Keratinocyte (primary cell): ENCODE results near the gene VAMP5.

ENCODE experiments used
- EZH2 ChIP-seq: IDR thresholded peaks from one replicate; pipeline ENCODE4 v1.6.1; 2012; ENCODE audit warnings: inconsistent platforms, mild to moderate bottlenecking, low read length, moderate library complexity
- TF ChIP-seq, protein P1 (sequence below), 3 experiments: IDR thresholded peaks in 1 of 3; conservative IDR thresholded peaks in 1 of 3; optimal IDR thresholded peaks in 1 of 3; 2 replicates in 2 of 3; 3 replicates in 1 of 3; pipeline versions ENCODE3 to v1.5.1; 2011; ENCODE audit warnings: low read length in 3 of 3, mild to moderate bottlenecking in 3 of 3, moderate library complexity in 2 of 3, control low read depth in 1 of 3, inconsistent platforms in 1 of 3; ENCODE audit not compliant: insufficient read depth in 2 of 3; ENCODE audit errors: extremely low read depth in 1 of 3

GRCh38 chr2:85606116-85606455, 21.9 kb downstream of the VAMP5 start:
- TF ChIP-seq, protein P1, sequence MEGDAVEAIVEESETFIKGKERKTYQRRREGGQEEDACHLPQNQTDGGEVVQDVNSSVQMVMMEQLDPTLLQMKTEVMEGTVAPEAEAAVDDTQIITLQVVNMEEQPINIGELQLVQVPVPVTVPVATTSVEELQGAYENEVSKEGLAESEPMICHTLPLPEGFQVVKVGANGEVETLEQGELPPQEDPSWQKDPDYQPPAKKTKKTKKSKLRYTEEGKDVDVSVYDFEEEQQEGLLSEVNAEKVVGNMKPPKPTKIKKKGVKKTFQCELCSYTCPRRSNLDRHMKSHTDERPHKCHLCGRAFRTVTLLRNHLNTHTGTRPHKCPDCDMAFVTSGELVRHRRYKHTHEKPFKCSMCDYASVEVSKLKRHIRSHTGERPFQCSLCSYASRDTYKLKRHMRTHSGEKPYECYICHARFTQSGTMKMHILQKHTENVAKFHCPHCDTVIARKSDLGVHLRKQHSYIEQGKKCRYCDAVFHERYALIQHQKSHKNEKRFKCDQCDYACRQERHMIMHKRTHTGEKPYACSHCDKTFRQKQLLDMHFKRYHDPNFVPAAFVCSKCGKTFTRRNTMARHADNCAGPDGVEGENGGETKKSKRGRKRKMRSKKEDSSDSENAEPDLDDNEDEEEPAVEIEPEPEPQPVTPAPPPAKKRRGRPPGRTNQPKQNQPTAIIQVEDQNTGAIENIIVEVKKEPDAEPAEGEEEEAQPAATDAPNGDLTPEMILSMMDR (optimal IDR thresholded peaks at IDR 0.05 in 1 of 3, IDR thresholded peaks at IDR 0.05 in 1 of 3, conservative IDR thresholded peaks at IDR 0.05 in 1 of 3; ENCODE audit: extremely low read depth in 1 of 3, insufficient read depth in 2 of 3, low read length in 3 of 3) = no peak
- no peak for TF ChIP-seq EZH2
